Activated T-helper 17 cell treated with anti-CD3 and anti-CD28 coated beads, Interleukin-2, amount 50 U/mL, for 72 hours (primary cell): ENCODE results near the gene PPT2. TPM values are rescaled to one million over a fixed set of nuclear protein-coding genes. Genes with fewer than 3 reads are reported as not detected.
"Not testable (repeated sequence)": the region's sequence is repeated elsewhere in the genome, so short reads cannot be mapped to it uniquely, and the experiment has no call there.

Experiments
- ATAC-seq: fragments of 150-1000 bp; cut with Tn5 transposase; replicated peaks from 2 replicates; pipeline ENCODE4 v1.10.0; 2021; ENCODE audit warnings: mild to moderate bottlenecking, moderate library complexity
- H3K27ac Mint-ChIP-seq: one replicate; pipeline ENCODE4 v1.8.0; 2022; ENCODE audit warnings: mixed read lengths
- H3K27me3 Mint-ChIP-seq: one replicate; pipeline ENCODE4 v1.8.0; 2022; ENCODE audit warnings: mixed read lengths
- H3K36me3 Mint-ChIP-seq: one replicate; pipeline ENCODE4 v1.8.0; 2022; ENCODE audit warnings: low read depth, mild to moderate bottlenecking, mixed read lengths
- H3K4me1 Mint-ChIP-seq: one replicate; pipeline ENCODE4 v1.8.0; 2022; ENCODE audit warnings: mixed read lengths
- H3K4me3 Mint-ChIP-seq: one replicate; pipeline ENCODE4 v1.8.0; 2022; ENCODE audit warnings: mild to moderate bottlenecking, mixed read lengths
- H3K9me3 Mint-ChIP-seq: one replicate; pipeline ENCODE4 v1.8.0; 2022; ENCODE audit warnings: mixed read lengths
- total RNA-seq, 2 donors: library from RNA; stranded (reverse); gene quantifications; one replicate each; pipeline ENCODE4 v1.2.3, GENCODE V29; 2022

PPT2 gene
- total RNA-seq, 2 donors from 2014 or later: 10.5 to 18.0 TPM

DNA sequence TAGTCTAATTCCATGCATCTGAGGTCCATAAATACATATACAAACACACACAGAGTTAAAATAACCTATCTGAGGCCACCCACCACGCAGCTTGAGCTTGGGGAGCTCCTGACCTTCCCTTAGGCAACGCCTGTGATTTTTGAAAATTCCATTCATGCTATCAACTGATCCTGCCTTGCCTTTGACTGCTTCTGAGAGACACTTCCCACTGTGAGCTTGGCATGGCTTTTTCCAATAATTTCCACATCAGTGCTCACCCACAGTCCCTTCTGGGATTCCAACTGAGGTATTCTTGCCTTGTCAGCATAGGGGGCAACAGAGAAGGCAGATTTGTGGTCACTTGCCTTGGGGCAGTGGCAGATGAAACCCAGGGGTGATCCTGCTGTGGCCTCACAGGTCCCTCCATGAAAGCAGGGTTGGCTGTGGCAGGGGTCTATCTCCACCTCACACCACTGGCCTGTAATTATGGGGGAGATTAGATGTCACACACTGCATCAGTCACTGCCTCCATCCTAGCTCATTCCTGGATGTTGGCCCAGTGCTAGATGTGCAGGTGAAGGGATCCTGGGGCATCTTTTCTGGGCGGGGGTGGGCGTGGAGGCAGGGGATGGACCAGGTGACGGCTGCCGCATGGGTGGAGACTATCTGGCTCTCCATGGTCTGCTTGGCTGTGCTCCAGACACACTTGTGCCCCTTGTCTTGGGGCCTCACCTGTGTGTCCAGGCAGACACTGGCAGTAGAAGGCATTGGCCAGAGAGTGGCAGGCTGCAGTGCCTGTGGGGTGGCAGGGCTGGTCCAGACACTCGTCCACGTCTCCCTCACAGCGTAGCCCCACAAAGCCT is 49.7 kb downstream of the PPT2 start:
- Mint-ChIP-seq H3K27me3 (peaks cover 3% of the 10 kb centered on the region), H3K36me3 (no peaks in the 10 kb centered on the region), H3K9me3 (no peaks in the 10 kb centered on the region), H3K4me1 (no peaks in the 10 kb centered on the region), H3K4me3 (no peak overlapping the region), H3K27ac (no peak overlapping the region)
- no peak for ATAC-seq

- H3K9me3 Mint-ChIP-seq: no peaks in the 10 kb centered on the region
- no peaks in the 10 kb centered on the region for H3K4me1 Mint-ChIP-seq
- ATAC-seq: no peak
- no peak overlapping the region for H3K4me3 Mint-ChIP-seq
- H3K36me3 Mint-ChIP-seq: no peaks in the 10 kb centered on the region
- peaks cover 3% of the 10 kb centered on the region for H3K27me3 Mint-ChIP-seq
- H3K27ac Mint-ChIP-seq: no peak overlapping the region
Observed at GRCh38 chr6:32204268-32204715, 50.4 kb downstream of the PPT2 start.

- Mint-ChIP-seq H3K36me3 (no peaks in the 10 kb centered on the region), H3K4me3 (no peak overlapping the region), H3K4me1 (no peaks in the 10 kb centered on the region), H3K27me3 (no peaks in the 10 kb centered on the region), H3K9me3 (no peaks in the 10 kb centered on the region), H3K27ac (no peak overlapping the region)
- no peak for ATAC-seq
Observed at GRCh38 chr6:32208996-32209395, 55.1 kb downstream of the PPT2 start.

DNA sequence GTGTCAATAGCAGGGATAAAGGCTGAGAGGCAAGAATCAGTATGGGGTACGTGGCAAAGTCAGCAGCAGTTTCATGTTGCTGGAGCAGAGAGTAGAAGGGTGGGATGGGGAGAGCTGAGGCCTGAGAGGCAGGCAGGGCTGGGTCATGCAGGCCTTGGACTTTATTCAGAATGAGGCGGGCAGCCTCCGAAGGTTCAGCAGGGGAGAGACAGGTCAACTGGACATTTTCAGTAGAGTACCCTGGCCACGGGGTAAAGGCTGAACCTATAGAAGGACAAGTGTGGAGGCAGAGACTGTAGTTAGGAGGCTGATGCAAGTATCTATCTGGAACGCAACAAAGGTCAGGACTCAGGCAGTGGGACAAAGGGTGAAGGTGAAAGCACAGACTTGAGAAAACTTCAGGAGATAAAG is 56.3 kb downstream of the PPT2 start:
- Mint-ChIP-seq H3K27me3 (no peaks in the 10 kb centered on the region), H3K27ac (no peak overlapping the region), H3K4me1 (no peaks in the 10 kb centered on the region), H3K9me3 (no peaks in the 10 kb centered on the region), H3K36me3 (no peaks in the 10 kb centered on the region), H3K4me3 (no peak overlapping the region)
- no peak for ATAC-seq

- not testable (repeated sequence) for ATAC-seq, H3K27ac Mint-ChIP-seq, H3K9me3 Mint-ChIP-seq, H3K36me3 Mint-ChIP-seq, H3K4me1 Mint-ChIP-seq, H3K4me3 Mint-ChIP-seq, H3K27me3 Mint-ChIP-seq
Observed at GRCh38 chr6:32211432-32211831, 57.5 kb downstream of the PPT2 start.

GRCh38 chr6:32212076-32212760 is 58.3 kb downstream of the PPT2 start:
- no peak overlapping the region for H3K27ac Mint-ChIP-seq
- ATAC-seq: no peak

More at GRCh38 chr6:32212076-32212760, 58.3 kb downstream of the PPT2 start:
- H3K4me3 Mint-ChIP-seq: no peak overlapping the region
- no peaks in the 10 kb centered on the region for H3K9me3 Mint-ChIP-seq
- H3K27me3 Mint-ChIP-seq: no peaks in the 10 kb centered on the region
- no peaks in the 10 kb centered on the region for H3K36me3 Mint-ChIP-seq
- H3K4me1 Mint-ChIP-seq: no peaks in the 10 kb centered on the region

Other genes with a start within 250 kb of the PPT2 start
- gene C2, start 226.4 kb upstream of the PPT2 start, total RNA-seq: 1 to 10 TPM in 1 of 2 donors, under 1 TPM in 1; 0.58 to 4.7 TPM
- 1 to 10 TPM in 1 of 2 donors, not detected in 1; 1.5 TPM for gene CFB, start 208.0 kb upstream of the PPT2 start, total RNA-seq
- gene NELFE, start 195.2 kb upstream of the PPT2 start, total RNA-seq: 10 to 100 TPM; 50.3 to 63.6 TPM
- gene SKIC2, start 195.0 kb upstream of the PPT2 start, total RNA-seq: 10 to 100 TPM; 86.5 to 92.9 TPM
- gene DXO, start 182.0 kb upstream of the PPT2 start, total RNA-seq: 10 to 100 TPM; 14.9 to 16.9 TPM
- gene C4A, start 172.1 kb upstream of the PPT2 start, total RNA-seq: 1 to 10 TPM; 6.5 to 6.9 TPM
- gene C4B, start 139.3 kb upstream of the PPT2 start, total RNA-seq: 1 to 10 TPM; 5.9 to 6.1 TPM
- under 1 TPM; 0.16 to 0.91 TPM for gene CYP21A2, start 115.7 kb upstream of the PPT2 start, total RNA-seq
- 10 to 100 TPM in 1 of 2 donors, 1 to 10 TPM in 1; 7.2 to 26.8 TPM for gene TNXB, start 44.8 kb upstream of the PPT2 start, total RNA-seq
- 10 to 100 TPM; 73.4 to 99.9 TPM for gene ATF6B, start 25.9 kb upstream of the PPT2 start, total RNA-seq
- 1 to 10 TPM; 7.4 to 9.3 TPM for gene FKBPL, start 23.9 kb upstream of the PPT2 start, total RNA-seq
- under 1 TPM; 0.17 to 0.29 TPM for gene PRRT1, start 2.2 kb upstream of the PPT2 start, total RNA-seq
- gene EGFL8, start 10.5 kb downstream of the PPT2 start, total RNA-seq: 10 to 100 TPM in 1 of 2 donors, 1 to 10 TPM in 1; 6.7 to 10.1 TPM
- gene AGPAT1, start 21.9 kb downstream of the PPT2 start, total RNA-seq: 10 to 100 TPM; 26.8 to 37.5 TPM
- 10 to 100 TPM; 46.0 to 64.5 TPM for gene RNF5, start 24.3 kb downstream of the PPT2 start, total RNA-seq
- 10 to 100 TPM; 19.3 to 50.2 TPM for gene AGER, start 30.1 kb downstream of the PPT2 start, total RNA-seq
- gene PBX2, start 36.1 kb downstream of the PPT2 start, total RNA-seq: 100 to 1,000 TPM in 1 of 2 donors, 10 to 100 TPM in 1; 53.0 to 135 TPM
- 100 to 1,000 TPM; 136 to 227 TPM for gene GPSM3, start 38.5 kb downstream of the PPT2 start, total RNA-seq
- gene NOTCH4, start 69.9 kb downstream of the PPT2 start, total RNA-seq: 1 to 10 TPM in 1 of 2 donors, under 1 TPM in 1; 0.73 to 2.3 TPM
- gene TSBP1, start 217.8 kb downstream of the PPT2 start, total RNA-seq: not detected